Fibroblast of mammary gland (primary cell): ENCODE data around the gene ZNF777.

Experiments used
- DNase-seq: peaks from one replicate; pipeline ENCODE4 v3.0.0-alpha.2; 2010; ENCODE audit warnings: low read depth
- H3K4me3 ChIP-seq: 2 replicates; pipeline ENCODE4 v1.5.1; 2011; ENCODE audit warnings: low read depth, mild to moderate bottlenecking, low read length, moderate library complexity; ENCODE audit not compliant: control insufficient read depth
- CTCF ChIP-seq: conservative IDR thresholded peaks from 2 replicates; pipeline ENCODE4 v1.5.1; 2011; ENCODE audit warnings: low read depth, low read length, inconsistent platforms; ENCODE audit not compliant: control insufficient read depth, insufficient read depth

The ZNF777 gene

GRCh38 chr7:149460493-149461277 lies at the start of gene ZNF777:
ZNF777 (minus strand) TSS chr7:149461062; CDS start chr7:149456022, 5,040 bp downstream.
- peak; percentile 41 for TF ChIP-seq CTCF

GRCh38 chr7:149510248-149510647 lies 49.4 kb upstream of the ZNF777 start:
- H3K4me3 ChIP-seq, result no peak overlapping the region
- TF ChIP-seq CTCF, result no peak
- no peak for DNase-seq

More at GRCh38 chr7:149460493-149461277, at the start of gene ZNF777:
- peak; percentile 86 for DNase-seq
- peak within 1 kb of the TSS; percentile 62 for H3K4me3 ChIP-seq

GRCh38 chr7:149509774-149510173 lies 48.9 kb upstream of the ZNF777 start:
- no peak overlapping the region for H3K4me3 ChIP-seq
- no peak for DNase-seq
- TF ChIP-seq CTCF, result no peak

- TF ChIP-seq CTCF, result no peak
- no peak for DNase-seq
- H3K4me3 ChIP-seq, result no peak overlapping the region
Observed at GRCh38 chr7:149505551-149505950, 44.7 kb upstream of the ZNF777 start.

GRCh38 chr7:149501651-149502050 lies 40.8 kb upstream of the ZNF777 start:
- DNase-seq, result no peak
- no peak for TF ChIP-seq CTCF
- H3K4me3 ChIP-seq, result no peak overlapping the region

- no peak overlapping the region for H3K4me3 ChIP-seq
- no peak for DNase-seq
- no peak for TF ChIP-seq CTCF
Observed at GRCh38 chr7:149500910-149501309, 40.0 kb upstream of the ZNF777 start.

- TF ChIP-seq CTCF, result no peak
- no peak overlapping the region for H3K4me3 ChIP-seq
- no peak for DNase-seq
Observed at GRCh38 chr7:149500201-149500600, 39.3 kb upstream of the ZNF777 start.
